Neural cell (in vitro differentiated cells): ENCODE measurements around the gene ZBTB37. TPM values are rescaled to one million over a fixed set of nuclear protein-coding genes. Genes with fewer than 3 reads are reported as not detected.

Source experiments
- H2AFZ ChIP-seq: fragments of 200-600, 300-800 bp; sonication (generic), shearing (Covaris generic); 2 replicates; pipeline ENCODE4 v1.6.0; 2014; ENCODE audit warnings: low read depth, mild to moderate bottlenecking, antibody characterized with exemption, low read length, moderate library complexity
- H3F3A ChIP-seq: fragments of 200-600 bp; shearing (Covaris generic); 2 replicates; pipeline ENCODE4 v1.6.1; 2016; ENCODE audit warnings: mild to moderate bottlenecking, moderate library complexity, mixed read lengths, antibody characterized with exemption, low read length; ENCODE audit not compliant: insufficient read depth, poor library complexity, severe bottlenecking
- H3K27ac ChIP-seq: fragments of 200-600, 300-800 bp; sonication (generic), shearing (Covaris generic); 2 replicates; pipeline ENCODE4 v1.5.1; 2014; ENCODE audit warnings: mild to moderate bottlenecking, low read length, moderate library complexity
- H3K27me3 ChIP-seq: fragments of 300-800, 200-600 bp; sonication (generic), shearing (Covaris generic); 2 replicates; pipeline ENCODE4 v1.6.0; 2014; ENCODE audit warnings: mild to moderate bottlenecking, low read depth, low read length, moderate library complexity; ENCODE audit not compliant: insufficient read depth
- H3K36me3 ChIP-seq: fragments of 300-800, 200-600 bp; sonication (generic), shearing (Covaris generic); 2 replicates; pipeline ENCODE4 v1.5.1; 2014; ENCODE audit warnings: mild to moderate bottlenecking, antibody characterized with exemption, low read length, moderate library complexity; ENCODE audit not compliant: insufficient read depth
- H3K4me2 ChIP-seq: fragments of 300-800, 200-600 bp; sonication (generic), shearing (Covaris generic); 2 replicates; pipeline ENCODE4 v1.6.0; 2014; ENCODE audit warnings: mild to moderate bottlenecking, low read length
- H3K4me3 ChIP-seq: fragments of 300-800, 200-600 bp; sonication (generic), shearing (Covaris generic); 2 replicates; pipeline ENCODE4 v1.5.1; 2014; ENCODE audit warnings: mild to moderate bottlenecking, low read length, moderate library complexity
- H3K79me2 ChIP-seq: fragments of 200-600 bp; shearing (Covaris generic); replicated peaks from 2 replicates; pipeline ENCODE4 v1.6.0; 2014; ENCODE audit warnings: mild to moderate bottlenecking, low read length, moderate library complexity; ENCODE audit not compliant: insufficient read depth
- H3K9ac ChIP-seq: fragments of 300-800, 200-600 bp; sonication (generic), shearing (Covaris generic); 2 replicates; pipeline ENCODE4 v1.6.1; 2016; ENCODE audit warnings: mild to moderate bottlenecking, low read length, mixed read lengths
- H3K9me2 ChIP-seq: fragments of 200-600 bp; shearing (Covaris generic); 2 replicates; pipeline ENCODE4 v1.6.1; 2016; ENCODE audit warnings: mild to moderate bottlenecking, low read length, mixed read lengths; ENCODE audit not compliant: insufficient read depth
- H3K9me3 ChIP-seq: fragments of 200-600, 300-800 bp; sonication (generic), shearing (Covaris generic); 2 replicates; pipeline ENCODE4 v1.6.1; 2016; ENCODE audit warnings: mild to moderate bottlenecking, mixed run types, low read length, moderate library complexity, mixed read lengths
- H4K20me1 ChIP-seq: fragments of 200-600 bp; shearing (Covaris generic); 2 replicates; pipeline ENCODE4 v1.6.1; 2016; ENCODE audit warnings: mild to moderate bottlenecking, mixed run types; ENCODE audit not compliant: insufficient read depth
- CTCF ChIP-seq: fragments of 450-650 bp; IDR thresholded peaks from 2 replicates; pipeline ENCODE4 v1.5.1; 2014; ENCODE audit warnings: antibody characterized with exemption, mild to moderate bottlenecking, moderate library complexity; ENCODE audit not compliant: poor library complexity, severe bottlenecking
- EP300 ChIP-seq: fragments of 450-650 bp; conservative IDR thresholded peaks from 2 replicates; pipeline ENCODE4 v1.6.1; 2014; ENCODE audit warnings: antibody characterized with exemption, mild to moderate bottlenecking, moderate library complexity; ENCODE audit not compliant: poor library complexity, severe bottlenecking
- EZH2 ChIP-seq: fragments of 200-600, 300-800 bp; shearing (Covaris generic), sonication (generic); IDR thresholded peaks from 2 replicates; pipeline ENCODE4 v1.6.1; 2014; ENCODE audit warnings: antibody characterized with exemption, low read length, borderline replicate concordance, mild to moderate bottlenecking; ENCODE audit not compliant: insufficient read depth, poor library complexity, severe bottlenecking
- MXI1 ChIP-seq: fragments of 450-650 bp; conservative IDR thresholded peaks from 2 replicates; pipeline ENCODE4 v1.6.1; 2014; ENCODE audit warnings: antibody characterized with exemption, mild to moderate bottlenecking; ENCODE audit not compliant: poor library complexity, severe bottlenecking
- POLR2AphosphoS5 ChIP-seq: IDR thresholded peaks from 2 replicates; pipeline ENCODE4 v1.6.1; 2012
- RAD21 ChIP-seq: fragments of 450-650 bp; conservative IDR thresholded peaks from 2 replicates; pipeline ENCODE4 v1.6.1; 2014; ENCODE audit warnings: antibody characterized with exemption, mild to moderate bottlenecking, moderate library complexity
- REST ChIP-seq: IDR thresholded peaks from 2 replicates; pipeline ENCODE4 v1.6.1; 2012; ENCODE audit warnings: borderline replicate concordance
- SMC3 ChIP-seq: fragments of 450-650 bp; conservative IDR thresholded peaks from 2 replicates; pipeline ENCODE4 v1.6.1; 2014; ENCODE audit warnings: antibody characterized with exemption, mild to moderate bottlenecking, moderate library complexity; ENCODE audit not compliant: poor library complexity
- TAF1 ChIP-seq: IDR thresholded peaks from 2 replicates; pipeline ENCODE4 v1.6.1; 2012; ENCODE audit warnings: low read depth
- polyA plus RNA-seq: library from polyadenylated mRNA; depleted of rRNA; stranded (reverse); fragments of >200 nt; gene quantifications from 2 replicates; pipeline ENCODE4 v1.2.3, GENCODE V29; 2014

ZBTB37 gene
- polyA plus RNA-seq, 1 donor from 2014 or later: 14.6 TPM

GRCh38 chr1:173917635-173918493 lies 49.7 kb downstream of the ZBTB37 start:
- Histone ChIP-seq H2AFZ (no peak overlapping the region), H3K4me3 (no peak overlapping the region), H3F3A (no peaks in the 10 kb centered on the region), H3K79me2 (no peaks in the 10 kb centered on the region), H3K27me3 (no peaks in the 10 kb centered on the region), H3K4me2 (no peak overlapping the region), H3K36me3 (no peaks in the 10 kb centered on the region), H3K27ac (no peak overlapping the region), H3K9ac (no peak overlapping the region), H4K20me1 (no peaks in the 10 kb centered on the region), H3K9me3 (no peaks in the 10 kb centered on the region), H3K9me2 (no peaks in the 10 kb centered on the region)
- no peak for TF ChIP-seq EZH2
- TF ChIP-seq RAD21: no peak
- no peak for TF ChIP-seq TAF1

- Histone ChIP-seq H3K27ac (no peak overlapping the region), H3K79me2 (no peaks in the 10 kb centered on the region), H4K20me1 (no peaks in the 10 kb centered on the region), H3K9me2 (no peaks in the 10 kb centered on the region), H3K4me3 (no peak overlapping the region), H3K9me3 (no peaks in the 10 kb centered on the region), H3K36me3 (no peaks in the 10 kb centered on the region), H3K4me2 (no peak overlapping the region), H2AFZ (no peak overlapping the region), H3K27me3 (no peaks in the 10 kb centered on the region), H3F3A (no peaks in the 10 kb centered on the region), H3K9ac (no peak overlapping the region)
- TF ChIP-seq POLR2AphosphoS5: no peak
- no peak for TF ChIP-seq CTCF
- no peak for TF ChIP-seq REST
- no peak for TF ChIP-seq TAF1
- TF ChIP-seq EP300: no peak
- TF ChIP-seq EZH2: no peak
- no peak for TF ChIP-seq RAD21
- no peak for TF ChIP-seq SMC3
- no peak for TF ChIP-seq MXI1
Measured at GRCh38 chr1:173920861-173921260, 52.7 kb downstream of the ZBTB37 start.
